ENCODE measurements around the gene TEAD1.

GRCh38 chr11:12754021-12754420, 79.8 kb downstream of the TEAD1 start:
- no peak for TF ChIP-seq CTCF (IDR thresholded peaks at IDR 0.05 in 2 of 3, conservative IDR thresholded peaks at IDR 0.05 in 1 of 3; ENCODE audit: insufficient read depth in 2 of 3, low read depth in 1 of 3, low read length in 3 of 3)
- no peak for TF ChIP-seq WHSC1 (IDR thresholded peaks at IDR 0.05; ENCODE audit: low read length)
- TF ChIP-seq CREB1 (IDR thresholded peaks at IDR 0.05): no peak
- TF ChIP-seq CREB1 (CRISPR knock-in tag; IDR thresholded peaks at IDR 0.05): no peak
- no peak for TF ChIP-seq AFF4 (CRISPR knock-in tag; IDR thresholded peaks at IDR 0.05)
- no peak for TF ChIP-seq RERE (CRISPR knock-in tag; IDR thresholded peaks at IDR 0.05; ENCODE audit: borderline replicate concordance)
- no peak for TF ChIP-seq ZNF146 (CRISPR knock-in tag; IDR thresholded peaks at IDR 0.05; ENCODE audit: unreplicated experiment)
- TF ChIP-seq PHTF2 (CRISPR knock-in tag; IDR thresholded peaks at IDR 0.05): no peak
- no peak for TF ChIP-seq RFX5 (IDR thresholded peaks at IDR 0.05; ENCODE audit: low read depth, low read length)
- no peak for TF ChIP-seq CHD2 (IDR thresholded peaks at IDR 0.05; ENCODE audit: low read depth, low read length)
- TF ChIP-seq MLLT1 (IDR thresholded peaks at IDR 0.05): no peak
- TF ChIP-seq SREBF1 (IDR thresholded peaks at IDR 0.05; ENCODE audit: borderline replicate concordance, low read depth, low read length): no peak
- no peak for TF ChIP-seq POLR2AphosphoS5 (IDR thresholded peaks at IDR 0.05; ENCODE audit: control insufficient read depth, insufficient read depth, low read depth, low read length)
